ENCODE measurements around the gene PHC2.

Gene PHC2

DNA sequence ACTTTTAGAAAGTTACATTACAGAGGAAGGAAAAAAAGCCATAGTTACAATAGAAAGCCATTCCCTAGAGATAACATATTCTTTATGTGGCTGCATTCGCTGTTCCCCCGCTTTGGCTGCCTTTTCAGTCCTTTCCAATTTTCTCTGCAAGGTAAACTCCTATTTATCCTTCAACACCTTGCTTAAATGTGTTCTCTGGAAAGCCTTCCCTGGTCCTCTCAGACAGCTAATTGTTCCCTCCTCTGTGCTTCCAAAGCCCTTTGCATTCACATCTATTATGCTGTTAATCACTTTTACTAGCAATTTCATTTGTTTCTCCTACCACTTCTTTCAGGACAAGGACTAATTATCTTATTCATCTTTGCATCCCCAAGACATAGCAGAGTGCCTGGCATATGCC, 1.6 kb downstream of the PHC2 start:
- DNase-seq, result no peak
- in situ Hi-C loops (cut with HindIII; ENCODE audit: low pct_ligation_motif_present, low pct_unique_long_range_greater_than_20kb, low sequenced_read_pairs), result no loop called here

DNA sequence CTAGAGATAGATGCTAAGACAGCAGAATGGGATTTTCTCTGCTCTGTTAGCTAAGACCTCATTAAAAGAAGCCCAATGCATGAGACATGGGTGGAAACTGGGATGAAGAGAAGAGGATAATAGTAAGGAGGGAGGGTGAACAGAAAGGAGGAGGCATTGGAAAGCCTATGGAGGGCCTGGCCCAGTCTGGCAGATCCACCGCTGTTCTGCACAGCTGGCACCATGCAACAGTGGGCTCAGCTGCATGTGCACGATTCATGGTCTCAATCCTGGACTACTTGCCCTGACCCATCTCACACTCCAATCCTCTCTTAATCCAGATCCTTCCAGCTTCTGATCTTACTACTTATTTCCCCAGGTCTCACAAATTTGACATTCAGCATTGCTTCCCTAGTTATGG, 2.2 kb downstream of the PHC2 start:
- DNase-seq, result no peak
- in situ Hi-C loops (cut with HindIII; ENCODE audit: low pct_ligation_motif_present, low pct_unique_long_range_greater_than_20kb, low sequenced_read_pairs), result no loop called here

DNA sequence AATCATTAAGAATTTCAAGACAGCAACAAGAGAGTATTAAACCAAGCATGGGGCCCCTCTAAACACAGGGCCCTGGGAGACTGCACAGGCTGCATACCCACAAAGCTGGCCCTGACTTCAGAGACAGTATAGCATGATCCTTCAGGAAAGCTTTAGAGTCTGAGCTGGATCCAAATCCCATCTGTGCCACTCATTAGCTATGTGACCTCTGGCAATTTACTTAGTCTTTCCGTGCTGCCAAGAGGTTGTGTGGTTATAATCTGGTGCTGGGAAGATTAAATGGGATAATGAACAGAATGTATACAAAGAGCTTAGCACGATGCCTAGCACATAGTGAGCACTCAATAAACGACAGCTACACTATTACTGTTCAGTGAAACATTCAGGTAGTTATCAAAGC, 4.0 kb downstream of the PHC2 start:
- DNase-seq, result no peak
- in situ Hi-C loops (cut with HindIII; ENCODE audit: low pct_ligation_motif_present, low pct_unique_long_range_greater_than_20kb, low sequenced_read_pairs), result no loop called here

DNA sequence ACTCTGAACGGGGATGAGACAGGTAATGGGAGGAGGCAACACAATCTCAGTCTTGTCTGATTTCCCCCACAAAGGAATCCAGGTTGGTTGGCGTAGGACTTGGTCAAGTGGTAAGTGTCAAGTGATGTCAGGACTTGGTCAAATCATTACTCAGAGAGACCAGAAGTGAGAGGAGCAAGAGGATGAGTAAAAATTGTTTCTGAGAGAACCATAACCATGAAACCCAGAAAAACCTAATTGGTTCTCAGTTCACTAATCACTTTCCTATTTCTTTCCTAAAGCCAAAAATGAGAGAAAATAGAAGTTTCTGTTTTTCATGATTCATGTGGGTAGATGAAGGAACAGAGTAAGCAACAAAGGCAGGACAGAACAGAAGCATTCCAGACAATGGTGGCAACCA, 5.0 kb downstream of the PHC2 start:
- in situ Hi-C loops (cut with HindIII; ENCODE audit: low pct_ligation_motif_present, low pct_unique_long_range_greater_than_20kb, low sequenced_read_pairs), result no loop called here
- no peak for DNase-seq

DNA sequence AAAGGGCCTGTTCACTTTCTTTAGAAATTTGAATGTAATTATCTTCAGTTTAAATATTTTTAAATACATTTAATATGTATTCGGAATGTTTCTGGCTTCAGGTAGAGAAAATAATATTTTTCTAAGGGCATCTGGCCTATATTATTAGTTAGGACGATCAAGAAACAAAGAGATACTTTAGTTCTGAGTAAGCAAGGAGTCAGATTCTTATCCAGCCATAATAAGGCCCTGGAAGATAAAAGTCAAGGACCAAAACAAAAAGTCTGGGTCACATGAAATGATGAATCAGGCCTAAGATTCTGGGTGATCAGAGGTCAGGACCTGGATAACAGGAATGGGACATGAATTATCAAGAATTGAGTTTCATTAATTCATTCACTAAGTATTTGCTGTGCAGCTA, 6.3 kb downstream of the PHC2 start:
- no peak for DNase-seq
- in situ Hi-C loops (cut with HindIII; ENCODE audit: low pct_ligation_motif_present, low pct_unique_long_range_greater_than_20kb, low sequenced_read_pairs), result no loop called here

DNA sequence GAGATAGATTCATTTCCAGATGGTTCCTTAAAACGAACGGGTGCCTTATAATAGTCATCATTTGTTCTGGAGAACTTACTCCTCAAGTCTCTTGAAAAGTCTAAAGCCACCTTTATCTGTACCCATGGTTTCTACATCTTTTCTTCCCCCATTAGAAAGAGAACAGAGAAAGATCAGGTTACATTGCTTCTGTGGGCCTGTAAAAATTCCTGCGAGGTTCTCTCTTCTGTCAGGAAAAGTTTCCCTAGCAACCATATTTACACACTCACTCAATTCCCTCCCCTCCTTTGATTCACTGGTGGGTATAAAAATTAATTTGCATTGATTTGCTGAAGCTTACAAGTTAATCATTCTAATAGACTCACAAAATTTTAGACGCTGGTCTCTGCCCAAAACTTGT, 6.7 kb downstream of the PHC2 start:
- in situ Hi-C loops (cut with HindIII; ENCODE audit: low pct_ligation_motif_present, low pct_unique_long_range_greater_than_20kb, low sequenced_read_pairs), result no loop called here
- no peak for DNase-seq

DNA sequence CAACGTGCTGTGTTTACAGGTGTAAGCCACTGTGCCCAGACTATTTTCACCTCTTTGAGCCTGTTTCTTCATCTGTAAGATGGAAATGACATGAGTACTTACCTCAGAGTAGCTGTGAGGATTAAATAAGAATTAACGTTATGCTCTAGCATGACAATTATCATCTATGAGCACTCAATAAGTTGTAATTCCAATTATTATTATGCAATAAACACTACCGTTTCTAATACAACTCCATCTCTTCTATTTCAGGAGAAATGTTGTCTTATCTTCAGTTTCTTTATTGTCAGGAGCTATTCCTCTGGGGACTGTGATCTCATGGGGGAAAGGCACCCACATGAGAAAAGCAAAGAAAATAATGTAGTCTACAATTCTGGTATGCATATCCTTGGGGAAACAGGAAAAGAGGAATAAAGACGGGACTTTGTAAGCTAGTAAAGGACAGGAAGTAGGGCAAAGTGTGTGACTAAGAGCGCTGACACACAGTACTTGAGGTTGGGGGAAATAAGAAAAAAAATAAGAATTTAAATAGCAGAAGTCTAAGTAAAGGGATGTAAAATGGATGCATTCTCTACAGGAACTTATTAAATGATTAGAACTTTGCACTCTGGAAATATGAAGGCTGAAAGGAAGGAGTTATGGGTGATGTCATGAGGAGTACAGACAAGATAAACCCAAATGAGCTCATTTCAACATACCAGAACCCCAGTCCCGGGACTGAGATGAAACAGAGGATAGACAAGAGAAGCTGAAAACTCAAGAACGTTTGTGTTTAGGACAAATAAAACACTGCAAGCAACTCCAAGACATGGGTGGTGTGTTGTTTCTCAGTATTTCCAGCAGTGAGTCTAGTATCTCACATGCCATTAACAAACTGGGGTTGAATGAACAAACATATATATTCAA, 9.8 kb downstream of the PHC2 start:
- peak; percentile 9 for DNase-seq
- in situ Hi-C loops (cut with HindIII; ENCODE audit: low pct_ligation_motif_present, low pct_unique_long_range_greater_than_20kb, low sequenced_read_pairs), result no loop called here

DNA sequence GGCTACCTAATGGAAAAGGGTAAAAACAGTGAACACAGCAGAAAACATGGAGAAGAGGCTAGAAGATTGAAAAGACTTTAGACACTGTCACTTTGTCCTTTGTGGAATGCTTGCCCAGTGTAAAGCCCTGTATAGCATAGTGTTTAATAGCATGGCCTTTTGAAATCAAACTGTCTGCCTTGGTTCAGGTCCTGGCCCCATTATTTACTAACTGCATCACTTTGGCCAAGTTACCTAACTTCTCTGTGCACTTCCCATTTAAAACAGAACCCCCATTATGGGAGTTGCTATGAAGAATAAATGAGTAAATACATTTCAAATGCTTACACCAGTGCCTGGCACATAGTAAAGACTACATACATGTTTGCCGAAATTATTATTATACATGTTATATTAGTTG, 12.1 kb downstream of the PHC2 start:
- in situ Hi-C loops (cut with HindIII; ENCODE audit: low pct_ligation_motif_present, low pct_unique_long_range_greater_than_20kb, low sequenced_read_pairs), result no loop called here
- no peak for DNase-seq

DNA sequence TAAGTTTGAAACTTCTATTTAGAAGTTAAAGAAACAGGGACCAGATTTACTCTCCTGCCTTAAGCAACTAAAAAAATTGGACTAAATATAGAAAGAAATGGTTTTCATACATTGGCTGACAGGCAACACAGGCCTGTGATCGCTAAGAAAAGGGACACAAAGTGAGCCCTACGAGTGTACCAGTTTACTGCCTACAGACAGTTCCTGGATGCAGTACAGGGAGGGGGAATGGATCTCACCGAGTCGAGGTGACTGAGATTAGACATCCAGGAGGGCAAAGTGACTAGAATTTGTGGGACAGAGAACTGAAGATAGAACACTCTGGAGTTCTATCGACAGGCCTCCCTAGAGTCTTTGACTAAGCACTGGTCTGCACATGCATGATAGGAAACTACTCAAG, 16.0 kb downstream of the PHC2 start:
- in situ Hi-C loops (cut with HindIII; ENCODE audit: low pct_ligation_motif_present, low pct_unique_long_range_greater_than_20kb, low sequenced_read_pairs), result no loop called here
- no peak for DNase-seq

DNA sequence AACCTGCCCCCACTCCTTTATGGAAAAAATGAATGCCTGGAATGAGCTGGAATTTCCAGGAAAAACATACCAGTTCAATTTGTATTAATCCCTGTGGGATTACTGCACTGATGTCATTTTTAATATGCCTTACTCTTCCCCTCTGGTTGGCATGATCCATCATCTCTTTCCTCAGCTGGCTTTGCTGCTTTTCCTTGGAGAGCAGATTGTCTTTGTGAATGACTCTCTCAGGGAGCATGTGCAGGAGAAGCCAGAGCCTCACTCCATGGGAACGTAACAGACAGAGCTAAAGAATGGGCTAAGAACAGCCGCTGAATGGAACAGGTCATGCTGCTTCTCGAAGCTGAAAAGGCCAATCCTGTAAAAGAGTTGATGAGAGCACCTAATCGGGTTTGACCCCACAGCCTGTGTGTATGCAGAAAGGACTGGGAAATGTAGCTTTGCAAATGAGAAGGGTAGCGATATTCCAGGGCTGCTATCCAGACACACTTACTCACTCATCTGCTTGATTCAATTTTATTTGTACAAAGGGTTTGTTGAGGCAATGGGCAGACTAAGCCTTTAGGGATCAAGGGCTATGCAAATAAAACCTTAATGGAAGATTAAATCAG, 20.7 kb downstream of the PHC2 start:
- in situ Hi-C loops (cut with HindIII; ENCODE audit: low pct_ligation_motif_present, low pct_unique_long_range_greater_than_20kb, low sequenced_read_pairs), result no loop called here
- no peak for DNase-seq

DNA sequence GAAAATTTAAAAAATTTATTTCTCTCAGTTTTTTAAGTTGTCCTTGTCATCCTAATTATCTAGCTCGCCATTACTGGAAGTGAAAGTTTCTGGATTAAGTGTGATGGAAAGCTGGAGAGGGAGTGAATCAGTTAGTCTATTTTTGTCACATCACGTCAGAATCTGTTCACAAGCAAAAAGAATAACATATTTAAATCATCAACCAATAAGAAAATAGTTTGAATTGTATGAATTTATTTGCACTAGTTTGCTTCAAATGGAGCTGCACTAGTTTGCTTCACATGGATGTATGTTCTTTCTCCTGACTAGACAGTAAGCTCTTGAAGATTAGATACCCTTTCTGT, 22.8 kb downstream of the PHC2 start:
- in situ Hi-C loops (cut with HindIII; ENCODE audit: low pct_ligation_motif_present, low pct_unique_long_range_greater_than_20kb, low sequenced_read_pairs), result no loop called here
- DNase-seq, result no peak

DNA sequence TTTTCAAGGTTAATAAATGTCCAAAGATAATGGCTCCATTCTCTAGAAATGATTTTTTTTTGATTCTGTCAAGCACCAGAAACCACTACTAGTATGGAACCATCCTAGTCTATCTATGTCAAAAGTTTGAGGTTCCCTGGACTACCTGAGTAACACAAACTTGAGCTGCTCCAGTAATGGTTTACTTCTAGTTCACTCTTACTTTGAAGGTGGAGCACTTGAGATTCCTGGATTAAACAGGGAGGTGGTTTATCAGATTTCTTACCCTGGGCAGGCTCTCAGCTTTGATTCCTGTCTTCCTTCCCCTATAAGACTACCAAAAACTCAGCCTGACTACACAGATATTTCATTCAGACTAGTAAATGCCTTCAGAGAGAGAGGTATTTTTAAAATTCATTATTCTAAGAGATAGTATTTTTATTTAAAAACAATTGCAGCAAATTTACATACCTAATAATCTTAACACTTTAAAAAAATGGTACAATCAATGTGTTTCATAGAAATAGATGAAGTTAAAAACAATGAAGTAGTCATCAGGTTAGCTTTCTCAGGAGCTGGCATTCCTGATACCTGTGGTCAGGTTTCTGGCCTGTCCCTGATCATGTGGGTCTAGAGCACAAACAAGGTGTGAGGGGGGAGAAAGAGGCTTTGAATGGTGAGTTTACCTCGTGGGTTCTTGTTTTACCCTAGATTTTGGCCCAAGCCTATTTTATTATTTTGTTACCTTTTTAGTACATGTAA, 23.4 kb downstream of the PHC2 start:
- in situ Hi-C loops (cut with HindIII; ENCODE audit: low pct_ligation_motif_present, low pct_unique_long_range_greater_than_20kb, low sequenced_read_pairs), result no loop called here
- no peak for DNase-seq

DNA sequence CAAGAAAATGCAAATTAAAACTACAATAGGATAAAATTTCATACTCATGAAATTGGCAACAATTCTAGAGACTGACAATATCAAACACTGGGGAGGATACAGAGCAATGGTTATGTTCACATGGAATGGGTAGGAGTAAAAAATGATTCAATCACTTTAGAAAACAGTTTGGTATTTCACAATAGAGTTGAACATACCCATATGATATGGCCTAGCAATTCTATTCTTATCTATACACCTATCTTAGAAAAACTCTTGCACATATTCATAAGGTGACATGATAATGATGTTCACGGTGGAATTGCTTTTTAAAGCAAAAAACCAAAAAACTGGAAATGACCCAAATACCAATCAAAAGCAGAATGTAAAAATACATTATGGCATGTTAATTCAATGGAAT, 28.7 kb downstream of the PHC2 start:
- in situ Hi-C loops (cut with HindIII; ENCODE audit: low pct_ligation_motif_present, low pct_unique_long_range_greater_than_20kb, low sequenced_read_pairs), result no loop called here
- DNase-seq, result no peak

DNA sequence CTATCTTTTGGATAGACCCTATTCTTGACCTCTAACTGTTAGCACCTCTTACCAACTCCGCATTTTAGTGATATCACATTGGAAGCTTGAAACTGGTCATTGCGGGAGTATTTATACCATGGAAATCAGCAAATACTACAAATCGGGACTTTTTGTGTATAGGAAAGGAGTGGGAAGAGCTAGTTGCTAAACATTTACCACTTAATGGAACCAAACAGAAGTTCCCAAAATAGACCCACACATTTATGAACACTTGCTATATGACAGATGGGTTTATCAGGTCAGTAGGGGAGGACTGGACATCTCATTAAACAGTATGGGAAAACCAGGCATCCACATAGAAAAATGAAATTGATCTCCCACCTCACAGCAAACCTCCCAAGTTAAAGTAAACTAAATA, 29.4 kb downstream of the PHC2 start:
- in situ Hi-C loops (cut with HindIII; ENCODE audit: low pct_ligation_motif_present, low pct_unique_long_range_greater_than_20kb, low sequenced_read_pairs), result no loop called here

DNA sequence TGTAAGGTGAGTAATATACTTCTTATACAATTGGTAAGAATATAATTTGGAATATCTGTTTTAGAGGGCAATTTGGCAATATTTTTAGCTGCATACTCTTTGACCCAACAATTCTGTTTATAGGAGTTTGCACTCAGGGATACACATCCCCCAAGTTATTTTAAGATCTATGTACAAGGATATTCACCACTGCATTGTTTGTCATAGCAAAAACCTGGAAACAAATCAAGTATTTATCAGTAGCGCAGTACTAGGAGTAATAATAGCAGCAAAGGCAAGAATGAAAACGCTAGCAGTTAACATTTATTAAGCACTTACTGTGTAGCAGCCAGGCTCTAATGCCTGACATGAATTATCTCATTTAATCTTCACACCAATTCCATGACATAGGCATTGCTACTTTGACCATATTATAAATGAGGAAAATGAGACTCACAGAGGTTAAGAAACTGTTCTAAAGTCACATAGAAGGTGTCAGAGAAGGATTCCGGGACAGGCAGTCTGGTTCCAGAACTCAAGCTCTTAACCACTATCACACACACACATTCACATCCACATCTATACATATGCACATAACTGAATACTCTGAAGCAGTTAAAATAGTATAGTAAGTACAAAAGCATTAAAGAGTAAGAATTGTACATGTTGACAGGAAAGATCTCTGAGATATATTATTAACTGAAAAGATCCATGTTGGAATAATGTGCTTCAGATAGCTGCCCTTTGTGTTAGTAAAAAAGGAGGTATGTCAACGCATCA, 30.6 kb downstream of the PHC2 start:
- DNase-seq, result no peak
- in situ Hi-C loops (cut with HindIII; ENCODE audit: low pct_ligation_motif_present, low pct_unique_long_range_greater_than_20kb, low sequenced_read_pairs), result no loop called here

More for the DNA sequence above, 29.4 kb downstream of the PHC2 start:
- no peak for DNase-seq

DNA sequence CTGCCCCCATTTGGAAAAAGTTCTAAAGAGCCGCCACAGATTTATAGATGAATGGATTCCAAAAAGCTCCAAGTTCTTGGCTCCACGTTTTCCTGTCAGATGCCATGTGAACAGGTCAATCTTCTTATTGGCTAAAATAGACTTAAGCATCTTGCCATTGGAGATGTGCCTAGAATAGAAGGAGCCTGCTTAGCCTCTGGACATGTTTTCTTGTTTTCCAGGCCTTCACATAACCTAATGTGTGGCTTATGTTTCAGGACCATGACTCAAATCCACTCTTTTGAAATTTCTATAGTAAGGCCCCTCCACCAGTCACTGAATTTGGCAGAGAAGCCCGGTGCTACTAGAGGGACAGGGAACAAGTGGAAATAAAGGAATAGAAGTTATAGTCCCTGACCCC, 31.5 kb downstream of the PHC2 start:
- in situ Hi-C loops (cut with HindIII; ENCODE audit: low pct_ligation_motif_present, low pct_unique_long_range_greater_than_20kb, low sequenced_read_pairs), result no loop called here
- DNase-seq, result no peak

DNA sequence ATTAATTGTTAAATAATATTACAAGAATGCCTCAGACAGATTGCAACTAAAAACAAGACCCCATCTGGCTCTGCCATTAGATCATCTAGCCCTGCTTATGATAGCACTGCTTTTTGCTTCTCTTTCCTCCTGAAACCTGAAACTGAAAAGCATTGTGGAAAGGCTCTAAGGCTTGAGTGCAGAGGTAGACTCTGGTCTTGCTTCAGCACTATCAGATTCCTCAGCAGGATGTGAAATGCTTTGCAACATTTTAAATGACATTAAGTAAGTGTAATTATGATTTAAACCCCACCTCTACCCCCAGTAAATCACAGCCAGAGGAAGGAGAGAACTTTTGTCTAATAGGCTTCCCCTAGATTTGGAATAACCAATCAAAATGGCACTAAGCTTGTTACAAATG, 32.9 kb downstream of the PHC2 start:
- DNase-seq, result no peak
- in situ Hi-C loops (cut with HindIII; ENCODE audit: low pct_ligation_motif_present, low pct_unique_long_range_greater_than_20kb, low sequenced_read_pairs), result no loop called here

DNA sequence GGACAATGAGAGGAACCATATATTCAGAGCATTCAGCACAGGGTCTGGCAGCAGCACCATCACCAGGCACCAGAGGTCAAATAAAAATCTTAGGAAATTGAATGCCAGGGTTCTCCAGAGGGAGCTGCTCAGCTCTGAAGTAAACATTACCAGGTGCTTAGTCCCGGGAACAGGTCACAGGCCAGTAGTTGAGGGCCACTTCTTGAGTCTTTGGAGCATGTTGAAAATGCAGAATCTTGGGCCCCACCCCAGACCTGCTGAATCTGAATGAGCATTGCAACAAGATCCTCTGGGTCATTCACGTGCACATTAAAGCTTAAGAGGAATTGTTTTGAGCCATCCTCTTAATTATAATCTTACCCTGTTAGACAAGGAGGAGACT, 33.8 kb downstream of the PHC2 start:
- DNase-seq, result no peak
- in situ Hi-C loops (cut with HindIII; ENCODE audit: low pct_ligation_motif_present, low pct_unique_long_range_greater_than_20kb, low sequenced_read_pairs), result no loop called here
